Nephron progenitor cell (in vitro differentiated cells): ENCODE measurements around the gene CCDC102A.
A peak's percentile ranks its signal among the peaks of the same experiment; 100 is the strongest.

Experiments
- DNase-seq: peaks from one replicate; pipeline ENCODE4 v3.0.0; 2021
- H3K27ac Mint-ChIP-seq: 2 replicates; pipeline ENCODE4 v1.8.0; 2021; ENCODE audit warnings: mild to moderate bottlenecking, moderate library complexity, mixed read lengths
- H3K27me3 Mint-ChIP-seq: 2 replicates; pipeline ENCODE4 v1.8.0; 2021; ENCODE audit warnings: mild to moderate bottlenecking, low read depth, mixed read lengths; ENCODE audit not compliant: poor library complexity
- H3K36me3 Mint-ChIP-seq: 2 replicates; pipeline ENCODE4 v1.8.0; 2021; ENCODE audit warnings: low read depth, mixed read lengths
- H3K4me1 Mint-ChIP-seq: 2 replicates; pipeline ENCODE4 v1.8.0; 2021; ENCODE audit warnings: mixed read lengths
- H3K4me3 Mint-ChIP-seq: 2 replicates; pipeline ENCODE4 v1.8.0; 2021; ENCODE audit warnings: mild to moderate bottlenecking, moderate library complexity, mixed read lengths
- H3K9me3 Mint-ChIP-seq: 2 replicates; pipeline ENCODE4 v1.8.0; 2021; ENCODE audit warnings: mild to moderate bottlenecking, moderate library complexity, mixed read lengths
- TF ChIP-seq, protein P1 (sequence below): fragments of 200-600 bp; sonication (generic); IDR thresholded peaks from 2 replicates; pipeline ENCODE4 v1.5.0; 2021; ENCODE audit warnings: antibody characterized with exemption

Gene CCDC102A

DNA sequence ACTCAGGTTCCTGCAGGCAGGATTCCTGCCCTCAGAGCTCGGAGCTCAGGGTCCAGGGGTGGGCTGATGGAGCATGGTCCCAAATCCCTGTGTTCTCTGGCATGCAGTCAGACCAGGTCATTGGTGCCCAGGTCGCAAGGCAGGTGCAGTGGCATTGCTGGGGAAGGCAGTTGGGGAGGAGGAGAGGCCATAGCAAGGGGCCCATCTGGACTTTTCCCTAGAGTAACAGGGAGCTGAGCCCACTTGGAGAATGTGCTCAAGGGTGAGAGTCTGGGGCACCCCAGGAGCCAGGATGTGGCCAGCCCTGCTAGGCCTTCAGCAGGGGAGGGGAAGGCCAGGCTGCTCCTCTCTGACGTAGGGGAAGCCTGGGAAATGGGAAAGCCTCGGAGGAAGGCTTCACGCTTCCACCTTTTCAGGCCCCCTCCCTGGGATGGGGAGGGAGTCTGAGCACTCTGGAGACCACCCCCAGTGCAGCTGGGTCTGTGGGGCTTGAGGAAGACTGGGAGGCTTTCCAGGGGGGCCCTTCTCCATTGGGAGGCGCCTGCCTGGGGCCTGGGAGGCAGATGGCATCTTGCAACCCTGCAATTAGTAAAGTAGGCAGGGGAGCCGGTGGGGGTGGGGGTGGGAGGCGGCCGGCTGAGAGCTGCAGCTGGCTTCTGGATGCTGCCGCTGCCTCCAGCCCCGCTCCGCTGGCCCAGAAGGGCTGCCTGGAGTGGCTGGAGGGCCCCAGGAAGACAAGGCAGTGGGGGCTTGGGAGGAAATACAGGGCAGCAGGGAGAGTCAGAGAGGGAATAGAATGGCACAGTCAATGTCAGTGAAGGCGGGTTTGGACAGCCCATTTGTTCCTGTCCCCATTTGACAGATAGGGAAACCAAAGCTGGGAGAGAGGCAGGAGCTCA is 29.0 kb downstream of the CCDC102A start:
- TF ChIP-seq, protein P1, sequence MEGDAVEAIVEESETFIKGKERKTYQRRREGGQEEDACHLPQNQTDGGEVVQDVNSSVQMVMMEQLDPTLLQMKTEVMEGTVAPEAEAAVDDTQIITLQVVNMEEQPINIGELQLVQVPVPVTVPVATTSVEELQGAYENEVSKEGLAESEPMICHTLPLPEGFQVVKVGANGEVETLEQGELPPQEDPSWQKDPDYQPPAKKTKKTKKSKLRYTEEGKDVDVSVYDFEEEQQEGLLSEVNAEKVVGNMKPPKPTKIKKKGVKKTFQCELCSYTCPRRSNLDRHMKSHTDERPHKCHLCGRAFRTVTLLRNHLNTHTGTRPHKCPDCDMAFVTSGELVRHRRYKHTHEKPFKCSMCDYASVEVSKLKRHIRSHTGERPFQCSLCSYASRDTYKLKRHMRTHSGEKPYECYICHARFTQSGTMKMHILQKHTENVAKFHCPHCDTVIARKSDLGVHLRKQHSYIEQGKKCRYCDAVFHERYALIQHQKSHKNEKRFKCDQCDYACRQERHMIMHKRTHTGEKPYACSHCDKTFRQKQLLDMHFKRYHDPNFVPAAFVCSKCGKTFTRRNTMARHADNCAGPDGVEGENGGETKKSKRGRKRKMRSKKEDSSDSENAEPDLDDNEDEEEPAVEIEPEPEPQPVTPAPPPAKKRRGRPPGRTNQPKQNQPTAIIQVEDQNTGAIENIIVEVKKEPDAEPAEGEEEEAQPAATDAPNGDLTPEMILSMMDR, result no peak
- Mint-ChIP-seq H3K4me1 (peaks cover 64% of the 10 kb centered on the region), H3K9me3 (no peaks in the 10 kb centered on the region), H3K4me3 (no peak overlapping the region), H3K27ac (no peak overlapping the region), H3K27me3 (peaks cover 12% of the 10 kb centered on the region), H3K36me3 (no peaks in the 10 kb centered on the region)
- no peak for DNase-seq

DNA sequence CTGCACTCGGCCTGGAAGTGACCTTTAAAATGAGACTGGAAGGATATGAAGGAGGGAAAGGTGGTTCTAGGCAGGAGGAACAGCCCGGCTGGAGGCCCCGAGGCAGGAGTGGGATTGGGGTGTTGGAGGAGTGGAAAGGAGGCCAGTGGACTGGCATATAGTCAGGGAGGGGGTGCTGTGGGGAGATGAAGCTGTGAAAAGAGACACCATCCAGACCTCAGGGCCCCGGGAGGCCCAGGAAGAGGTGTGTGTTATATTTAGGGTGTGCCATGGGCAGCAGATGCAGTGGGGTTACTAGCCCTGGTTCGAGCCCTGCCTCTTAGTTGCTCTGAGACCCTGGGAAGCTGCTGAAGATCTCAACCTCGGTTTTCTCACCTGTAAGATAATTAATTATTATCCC is 31.2 kb downstream of the CCDC102A start:
- DNase-seq, result no peak
- Mint-ChIP-seq H3K9me3 (no peaks in the 10 kb centered on the region), H3K4me1 (peaks cover 75% of the 10 kb centered on the region), H3K27ac (peak overlapping the region; percentile 56), H3K36me3 (no peaks in the 10 kb centered on the region), H3K4me3 (no peak overlapping the region), H3K27me3 (peaks cover 12% of the 10 kb centered on the region)
- TF ChIP-seq, protein P1, result no peak

DNA sequence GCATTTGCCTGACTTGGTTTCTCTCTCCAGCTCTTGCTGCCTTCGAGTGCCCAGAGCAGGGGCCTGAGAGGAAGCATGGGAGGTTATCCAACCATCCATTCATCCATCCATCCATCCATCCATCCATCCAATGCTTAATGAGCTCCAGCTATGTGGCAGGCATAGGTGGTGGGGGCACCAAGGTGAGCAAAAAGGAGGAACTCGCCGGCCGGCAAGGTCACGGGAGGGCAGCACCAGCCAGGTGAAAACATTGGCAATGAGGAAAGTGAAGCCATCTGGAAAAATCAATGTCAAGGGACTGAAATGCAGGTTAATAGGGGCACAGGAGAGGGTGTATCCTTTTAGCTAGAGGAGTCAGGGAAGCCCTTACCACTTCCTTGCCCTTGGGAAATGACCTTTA is 31.9 kb downstream of the CCDC102A start:
- H3K4me1 Mint-ChIP-seq, result peaks cover 73% of the 10 kb centered on the region
- TF ChIP-seq, protein P1, result no peak
- peaks cover 12% of the 10 kb centered on the region for H3K27me3 Mint-ChIP-seq
- DNase-seq, result no peak
- H3K9me3 Mint-ChIP-seq, result no peaks in the 10 kb centered on the region
- H3K36me3 Mint-ChIP-seq, result no peaks in the 10 kb centered on the region
- no peak overlapping the region for H3K4me3 Mint-ChIP-seq
- no peak overlapping the region for H3K27ac Mint-ChIP-seq

DNA sequence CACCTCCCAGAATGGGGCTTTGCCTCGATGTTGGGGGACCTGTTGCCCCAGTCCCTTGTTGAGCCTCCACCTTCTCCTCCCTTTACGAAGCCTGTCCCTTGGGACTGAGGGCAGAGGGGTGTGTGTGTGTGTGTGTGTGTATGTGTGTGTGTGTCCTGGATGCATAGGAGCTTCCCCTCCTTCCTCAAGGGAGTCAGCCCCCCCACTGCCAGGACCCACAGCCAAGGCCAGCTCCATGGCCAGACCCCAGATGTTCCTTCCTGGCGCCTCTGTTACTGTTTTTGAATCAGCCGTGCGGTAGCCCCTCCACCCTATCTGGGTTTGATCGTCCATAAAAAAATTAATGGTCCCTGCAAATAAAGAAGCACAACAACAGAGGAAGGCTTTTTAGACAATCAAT is 32.4 kb downstream of the CCDC102A start:
- Mint-ChIP-seq H3K27ac (no peak overlapping the region), H3K9me3 (no peaks in the 10 kb centered on the region), H3K36me3 (no peaks in the 10 kb centered on the region), H3K4me1 (peaks cover 69% of the 10 kb centered on the region), H3K27me3 (peaks cover 12% of the 10 kb centered on the region), H3K4me3 (no peak overlapping the region)
- TF ChIP-seq, protein P1, result no peak
- DNase-seq, result no peak

DNA sequence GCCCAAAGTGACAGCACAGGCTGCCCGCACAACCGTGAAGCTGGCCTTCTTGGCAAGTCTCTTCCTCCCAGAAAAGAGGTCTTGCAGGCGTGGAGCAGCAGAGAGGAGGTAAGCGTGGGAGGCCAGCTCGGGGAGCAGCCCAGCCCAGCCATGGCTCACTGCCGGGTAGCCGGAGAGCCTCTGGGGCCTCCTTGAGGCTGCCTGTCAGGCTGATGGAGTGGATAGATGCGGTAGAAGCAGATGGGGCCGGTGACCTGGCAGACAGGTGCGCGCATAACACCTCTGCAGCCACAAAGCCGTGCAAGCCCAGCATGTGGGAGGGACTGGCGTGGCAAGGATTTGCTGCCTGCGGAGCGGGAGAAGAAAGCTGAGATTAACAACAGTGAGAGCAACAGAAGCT is 33.0 kb downstream of the CCDC102A start:
- no peaks in the 10 kb centered on the region for H3K36me3 Mint-ChIP-seq
- no peaks in the 10 kb centered on the region for H3K9me3 Mint-ChIP-seq
- TF ChIP-seq, protein P1, result no peak
- peak; percentile 40 for DNase-seq
- H3K27ac Mint-ChIP-seq, result no peak overlapping the region
- no peak overlapping the region for H3K4me3 Mint-ChIP-seq
- H3K4me1 Mint-ChIP-seq, result peaks cover 64% of the 10 kb centered on the region
- H3K27me3 Mint-ChIP-seq, result peaks cover 9% of the 10 kb centered on the region
